CD8-positive, alpha-beta memory T cell (primary cell): ENCODE measurements around the gene TMPRSS4. TPM values are rescaled to one million over a fixed set of nuclear protein-coding genes. Genes with fewer than 3 reads are reported as not detected.
"Not testable (repeated sequence)": the region's sequence is repeated elsewhere in the genome, so short reads cannot be mapped to it uniquely, and the experiment has no call there.

ENCODE experiments used
- CTCF ChIA-PET: fragments of 350-600 bp; sonication (Branson Sonifier 250); formaldehyde crosslinking; loops from one replicate; lab custom pipeline; 2021; ENCODE audit warnings: antibody characterized with exemption; lab: Charles Lee
- POLR2A ChIA-PET: fragments of 350-600 bp; sonication (Branson Sonifier 250); formaldehyde crosslinking; loops from one replicate; lab custom pipeline; 2021; ENCODE audit warnings: antibody characterized with exemption; lab: Charles Lee
- DNase-seq, 5 donors: peaks; one replicate each; pipeline versions ENCODE4 v3.0.0 to v3.0.0-alpha.2; 2020 to 2022; ENCODE audit warnings: mixed read lengths in 1 of 5
- H3K27ac ChIP-seq: one replicate; pipeline ENCODE4 v1.7.0; 2013; ENCODE audit warnings: low read depth, mild to moderate bottlenecking, low read length, moderate library complexity
- H3K27me3 ChIP-seq: 2 replicates; pipeline ENCODE4 v1.7.0; 2013; ENCODE audit warnings: low read length, mild to moderate bottlenecking; ENCODE audit not compliant: insufficient read depth, poor library complexity, severe bottlenecking
- H3K36me3 ChIP-seq: 2 replicates; pipeline ENCODE4 v1.7.0; 2013; ENCODE audit warnings: mild to moderate bottlenecking, low read length, moderate library complexity; ENCODE audit not compliant: insufficient read depth
- H3K4me1 ChIP-seq: 2 replicates; pipeline ENCODE4 v1.7.0; 2013; ENCODE audit warnings: mild to moderate bottlenecking, low read length, moderate library complexity; ENCODE audit not compliant: insufficient read depth
- H3K4me3 ChIP-seq: 2 replicates; pipeline ENCODE4 v1.7.0; 2013; ENCODE audit warnings: mild to moderate bottlenecking, low read length
- H3K9me3 ChIP-seq: 2 replicates; pipeline ENCODE4 v1.7.0; 2013; ENCODE audit warnings: mild to moderate bottlenecking, low read length
- H3K27ac Mint-ChIP-seq, 8 donors: one replicate each; pipeline ENCODE4 v1.8.0; 2020 to 2021; ENCODE audit warnings: mixed read lengths in 8 of 8, mild to moderate bottlenecking in 6 of 8, inconsistent platforms in 3 of 8, moderate library complexity in 3 of 8
- H3K27me3 Mint-ChIP-seq, 2 donors: one replicate each; pipeline ENCODE4 v1.8.0; 2020 to 2021; ENCODE audit warnings: mixed read lengths in 2 of 2, mild to moderate bottlenecking in 1 of 2, moderate library complexity in 1 of 2
- H3K36me3 Mint-ChIP-seq, 3 donors: one replicate each; pipeline ENCODE4 v1.8.0; 2020 to 2021; ENCODE audit warnings: mixed read lengths in 3 of 3, inconsistent platforms in 1 of 3, mild to moderate bottlenecking in 1 of 3
- H3K4me1 Mint-ChIP-seq, 3 donors: one replicate each; pipeline ENCODE4 v1.8.0; 2020 to 2021; ENCODE audit warnings: mixed read lengths in 3 of 3, inconsistent platforms in 1 of 3, mild to moderate bottlenecking in 1 of 3
- H3K4me3 Mint-ChIP-seq, 7 donors: one replicate each; pipeline ENCODE4 v1.8.0; 2020 to 2021; ENCODE audit warnings: mixed read lengths in 7 of 7, mild to moderate bottlenecking in 6 of 7, moderate library complexity in 4 of 7, inconsistent platforms in 2 of 7
- H3K9me3 Mint-ChIP-seq, 5 donors: one replicate each; pipeline ENCODE4 v1.8.0; 2020 to 2022; ENCODE audit warnings: mixed read lengths in 5 of 5, mild to moderate bottlenecking in 3 of 5, moderate library complexity in 2 of 5, inconsistent platforms in 1 of 5
- polyA plus RNA-seq: library from polyadenylated mRNA; unstranded; fragments of 300-500 nt; fragmentation: Illumina TruSeq; gene quantifications from one replicate; pipeline ENCODE4 v1.2.3, GENCODE V29; 2021
- total RNA-seq, 2 experiments: library from RNA; stranded (reverse); gene quantifications; one replicate each; pipeline ENCODE4 v1.2.3, GENCODE V29; 2021

TMPRSS4 gene
- total and polyA plus RNA-seq, 3 experiments from 2014 or later = not detected

DNA sequence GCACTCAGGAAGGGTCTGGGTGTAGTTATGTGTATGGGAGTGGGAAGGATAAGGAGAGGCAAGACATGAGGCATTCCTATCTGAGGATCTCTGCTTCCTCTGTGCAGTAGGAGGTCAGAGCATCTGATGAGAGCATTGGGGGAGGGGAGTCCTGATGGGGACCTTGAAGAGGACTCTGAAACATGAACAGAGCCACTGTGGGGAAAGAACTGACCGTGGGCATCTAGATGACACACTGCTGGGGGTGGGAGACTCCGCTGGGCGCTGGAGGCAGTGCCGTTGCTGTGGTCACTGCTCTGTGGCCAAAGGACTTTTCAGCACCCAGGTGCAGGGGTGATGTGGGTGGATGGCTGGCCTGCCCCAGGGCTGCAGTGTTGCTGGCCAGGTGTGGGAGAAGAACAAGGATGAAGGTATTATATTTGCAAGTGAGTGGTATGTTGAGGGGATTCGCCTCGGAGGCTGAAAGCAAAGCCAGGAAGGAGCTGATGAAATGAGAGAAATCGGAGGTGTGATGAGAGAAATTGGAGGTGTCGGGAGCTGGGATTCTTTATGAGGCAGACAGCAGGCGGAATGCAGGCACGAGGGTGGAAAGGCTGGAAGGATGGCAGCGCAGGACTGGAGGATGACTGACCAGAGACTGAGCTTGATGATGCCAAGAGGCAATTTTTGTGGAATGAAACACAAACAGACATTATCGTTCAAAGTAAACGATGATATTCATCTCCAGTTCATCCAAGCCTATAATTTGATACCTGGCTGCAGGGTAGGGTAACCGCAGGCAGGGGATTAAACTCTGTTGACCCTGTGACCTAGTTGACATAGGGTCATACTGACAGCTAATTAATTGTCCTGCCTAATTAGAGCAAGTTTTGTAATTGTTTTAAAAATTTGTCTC, 19.4 kb upstream of the TMPRSS4 start:
- H3K4me1 Mint-ChIP-seq = peaks cover 15 to 24% (median 22%) of the 10 kb centered on the region in 3 donors
- H3K36me3 Mint-ChIP-seq = no peaks in the 10 kb centered on the region
- H3K27ac Mint-ChIP-seq = peak overlapping the region in 2 of 8 donors; percentile 22 to 70
- Histone ChIP-seq H3K4me1 (peaks cover 9% of the 10 kb centered on the region), H3K9me3 (no peaks in the 10 kb centered on the region), H3K4me3 (no peak overlapping the region), H3K27ac (no peak overlapping the region), H3K27me3 (no peaks in the 10 kb centered on the region), H3K36me3 (no peaks in the 10 kb centered on the region)
- H3K4me3 Mint-ChIP-seq = no peak overlapping the region
- peaks cover 3 to 8% of the 10 kb centered on the region in 2 donors for H3K27me3 Mint-ChIP-seq
- H3K9me3 Mint-ChIP-seq = no peaks in the 10 kb centered on the region
- no peak for DNase-seq
- POLR2A ChIA-PET = no interaction called here
- CTCF ChIA-PET = interaction anchor here (2.4 to 8.4 kb wide), 4 partner anchors 69 to 250 kb away, joined by 9 to 155 read pairs (median 68); partner anchors contain the start of gene IL10RA

DNA sequence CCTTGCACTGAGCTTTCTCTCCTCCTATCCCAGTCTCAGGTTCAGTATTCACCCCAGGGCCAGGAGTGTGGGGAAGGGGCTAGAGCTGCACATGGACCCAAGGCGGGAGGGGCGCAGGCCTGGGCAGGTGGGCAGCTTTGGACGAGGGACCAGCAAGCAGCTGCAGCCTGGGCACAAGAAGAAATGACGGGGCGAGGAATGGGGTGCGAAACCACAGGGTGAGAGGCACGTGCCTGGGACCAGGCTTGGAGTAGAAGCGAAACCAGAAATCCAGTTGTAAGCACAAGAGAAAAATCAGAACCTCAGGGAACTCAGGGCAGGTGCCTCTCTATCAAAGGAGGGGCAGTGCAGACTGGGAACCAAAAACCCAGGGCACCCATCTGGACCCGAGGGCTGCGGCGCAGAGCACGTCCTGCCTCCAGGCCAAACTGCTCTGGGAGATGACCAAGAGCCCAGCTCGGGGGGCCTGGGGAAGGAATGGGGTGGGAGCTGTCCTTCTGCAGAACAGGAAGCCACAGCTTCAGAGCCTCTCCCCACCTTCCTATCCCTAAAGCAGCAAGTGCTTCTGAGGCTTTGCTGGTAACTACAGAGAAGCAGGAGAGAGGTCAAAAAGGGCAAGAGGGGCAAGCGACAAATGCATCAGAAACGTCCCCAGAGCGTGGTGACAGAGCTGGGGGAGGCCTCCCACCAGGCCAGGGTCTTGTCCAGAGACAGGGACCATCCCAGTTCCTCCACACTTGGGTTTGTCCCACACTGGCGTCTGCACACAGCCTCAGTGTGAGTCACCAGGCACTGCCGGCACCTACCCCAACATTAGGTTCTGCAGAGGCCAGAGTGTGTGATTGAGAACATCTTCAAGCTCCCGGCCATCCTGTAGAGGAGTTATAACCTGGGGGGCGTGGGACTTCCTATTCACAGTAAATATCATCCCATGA, 18.3 kb upstream of the TMPRSS4 start:
- Mint-ChIP-seq H3K4me1 (peaks cover 5 to 13% (median 11%) of the 10 kb centered on the region in 3 donors), H3K36me3 (no peaks in the 10 kb centered on the region), H3K9me3 (no peaks in the 10 kb centered on the region), H3K4me3 (no peak overlapping the region), H3K27me3 (peaks cover 3 to 7% of the 10 kb centered on the region in 2 donors), H3K27ac (no peak overlapping the region)
- POLR2A ChIA-PET = no interaction called here
- CTCF ChIA-PET = interaction anchor here (1.1 to 8.4 kb wide), 4 partner anchors 70 to 251 kb away, joined by 3 to 155 read pairs (median 9); partner anchors contain the start of gene IL10RA
- H3K27me3 ChIP-seq = no peaks in the 10 kb centered on the region
- H3K4me1 ChIP-seq = no peaks in the 10 kb centered on the region
- DNase-seq = no peak
- no peak overlapping the region for H3K27ac ChIP-seq
- no peak overlapping the region for H3K4me3 ChIP-seq
- H3K36me3 ChIP-seq = no peaks in the 10 kb centered on the region
- no peaks in the 10 kb centered on the region for H3K9me3 ChIP-seq

- Histone ChIP-seq H3K27me3 (no peaks in the 10 kb centered on the region), H3K4me1 (no peaks in the 10 kb centered on the region), H3K9me3 (no peaks in the 10 kb centered on the region), H3K36me3 (no peaks in the 10 kb centered on the region), H3K27ac (no peak overlapping the region), H3K4me3 (no peak overlapping the region)
- no peaks in the 10 kb centered on the region for H3K36me3 Mint-ChIP-seq
- H3K27me3 Mint-ChIP-seq = peaks cover 3 to 7% of the 10 kb centered on the region in 2 donors
- no peaks in the 10 kb centered on the region for H3K9me3 Mint-ChIP-seq
- H3K4me1 Mint-ChIP-seq = peaks cover 5 to 13% (median 11%) of the 10 kb centered on the region in 3 donors
- DNase-seq = no peak
- H3K27ac Mint-ChIP-seq = no peak overlapping the region
- no peak overlapping the region for H3K4me3 Mint-ChIP-seq
- ChIA-PET POLR2A (no interaction called here), CTCF (interaction anchor here (1.0 to 2.6 kb wide), 4 partner anchors 112 to 252 kb away, joined by 3 to 9 read pairs (median 6); no protein-coding TSS in a partner anchor)
These were observed 17.5 kb upstream of the TMPRSS4 start for GRCh38 chr11:118059246-118059940.

- no peaks in the 10 kb centered on the region for H3K36me3 ChIP-seq
- Mint-ChIP-seq H3K27me3 (peaks cover 3 to 7% of the 10 kb centered on the region in 2 donors), H3K27ac (peak overlapping the region in 1 of 8 donors; percentile 33), H3K9me3 (no peaks in the 10 kb centered on the region), H3K36me3 (no peaks in the 10 kb centered on the region), H3K4me3 (no peak overlapping the region), H3K4me1 (peaks cover 6 to 13% (median 11%) of the 10 kb centered on the region in 3 donors)
- no peaks in the 10 kb centered on the region for H3K27me3 ChIP-seq
- no peaks in the 10 kb centered on the region for H3K4me1 ChIP-seq
- no peak overlapping the region for H3K27ac ChIP-seq
- ChIA-PET POLR2A (no interaction called here), CTCF (interaction anchor here (1.0 to 1.7 kb wide), 3 partner anchors 113 to 252 kb away, joined by 3 to 6 read pairs (median 3); no protein-coding TSS in a partner anchor)
- no peak overlapping the region for H3K4me3 ChIP-seq
- DNase-seq = no peak
- no peaks in the 10 kb centered on the region for H3K9me3 ChIP-seq
These were observed 16.7 kb upstream of the TMPRSS4 start for GRCh38 chr11:118060081-118060661.

GRCh38 chr11:118060869-118061268, 16.0 kb upstream of the TMPRSS4 start:
- no peaks in the 10 kb centered on the region for H3K27me3 ChIP-seq
- ChIA-PET CTCF (interaction anchor here (1.0 to 1.7 kb wide), 4 partner anchors 8 to 253 kb away, joined by 3 to 6 read pairs (median 4); no protein-coding TSS in a partner anchor), POLR2A (no interaction called here)
- no peak for DNase-seq
- H3K4me3 ChIP-seq = no peak overlapping the region
- H3K4me3 Mint-ChIP-seq = no peak overlapping the region
- H3K9me3 Mint-ChIP-seq = no peaks in the 10 kb centered on the region
- H3K4me1 Mint-ChIP-seq = peaks cover 10 to 17% (median 15%) of the 10 kb centered on the region in 3 donors
- H3K36me3 ChIP-seq = no peaks in the 10 kb centered on the region
- H3K27me3 Mint-ChIP-seq = peaks cover 3 to 5% of the 10 kb centered on the region in 2 donors
- H3K36me3 Mint-ChIP-seq = no peaks in the 10 kb centered on the region
- H3K9me3 ChIP-seq = no peaks in the 10 kb centered on the region
- H3K27ac Mint-ChIP-seq = no peak overlapping the region
- H3K4me1 ChIP-seq = no peaks in the 10 kb centered on the region
- no peak overlapping the region for H3K27ac ChIP-seq

GRCh38 chr11:118061586-118062125, 15.2 kb upstream of the TMPRSS4 start:
- Mint-ChIP-seq H3K9me3 (no peaks in the 10 kb centered on the region), H3K4me3 (no peak overlapping the region), H3K36me3 (no peaks in the 10 kb centered on the region), H3K27ac (no peak overlapping the region), H3K4me1 (peaks cover 10 to 17% (median 15%) of the 10 kb centered on the region in 3 donors), H3K27me3 (peaks cover 5 to 7% of the 10 kb centered on the region in 2 donors)
- DNase-seq = no peak
- H3K4me1 ChIP-seq = no peaks in the 10 kb centered on the region
- no peak overlapping the region for H3K4me3 ChIP-seq
- CTCF ChIA-PET = interaction anchor here (1.5 to 1.7 kb wide), 2 partner anchors 9 to 218 kb away, joined by 6 read pairs; no protein-coding TSS in a partner anchor
- no peaks in the 10 kb centered on the region for H3K9me3 ChIP-seq
- no peaks in the 10 kb centered on the region for H3K36me3 ChIP-seq
- POLR2A ChIA-PET = no interaction called here
- no peak overlapping the region for H3K27ac ChIP-seq
- H3K27me3 ChIP-seq = no peaks in the 10 kb centered on the region

DNA sequence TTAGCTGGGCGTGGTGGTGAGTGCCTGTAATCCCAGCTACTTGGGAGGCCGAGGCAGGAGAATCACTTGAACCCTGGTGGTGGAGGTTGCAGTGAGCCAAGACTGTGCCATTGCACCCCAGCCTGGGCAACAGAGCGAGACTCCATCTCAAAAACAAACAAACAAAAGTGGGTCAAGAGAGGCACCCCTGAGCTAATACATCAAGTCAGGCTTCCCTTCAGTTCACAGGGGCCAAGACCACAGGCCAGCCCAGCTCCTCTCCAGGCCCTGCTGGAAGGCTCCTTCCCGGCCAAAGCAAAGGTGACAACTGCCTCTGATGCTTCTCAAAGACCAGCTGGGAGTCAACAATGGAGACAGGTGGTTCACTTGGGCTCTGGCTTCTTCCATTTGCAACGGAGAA, 14.7 kb upstream of the TMPRSS4 start:
- H3K4me1 ChIP-seq, H3K36me3 Mint-ChIP-seq, H3K27ac Mint-ChIP-seq, H3K4me3 Mint-ChIP-seq, H3K27ac ChIP-seq, H3K27me3 Mint-ChIP-seq, H3K9me3 Mint-ChIP-seq, H3K9me3 ChIP-seq, H3K27me3 ChIP-seq, H3K4me3 ChIP-seq, POLR2A ChIA-PET, DNase-seq, H3K36me3 ChIP-seq: not testable (repeated sequence)
- H3K4me1 Mint-ChIP-seq = peaks cover 8 to 16% (median 15%) of the 10 kb centered on the region in 3 donors
- CTCF ChIA-PET = interaction anchor here (1.5 kb wide), 1 partner anchor 9 kb away, joined by 6 read pairs; no protein-coding TSS in a partner anchor
